Neuron (in vitro differentiated cells): Measurements from ENCODE around the gene RHOB.
"Not testable (repeated sequence)": the region's sequence is repeated elsewhere in the genome, so short reads cannot be mapped to it uniquely, and the experiment has no call there.

Source experiments
- H2AFZ ChIP-seq: one replicate; pipeline ENCODE4 v1.6.1; 2013; ENCODE audit warnings: low read depth, mild to moderate bottlenecking, inconsistent platforms, low read length, moderate library complexity
- H3K27me3 ChIP-seq: one replicate; pipeline ENCODE4 v1.6.1; 2013; ENCODE audit warnings: low read length; ENCODE audit not compliant: insufficient read depth
- H3K36me3 ChIP-seq: one replicate; pipeline ENCODE4 v1.6.1; 2013; ENCODE audit warnings: low read length; ENCODE audit not compliant: insufficient read depth
- H3K4me1 ChIP-seq: one replicate; pipeline ENCODE4 v1.6.1; 2013; ENCODE audit warnings: low read length; ENCODE audit not compliant: insufficient read depth
- H3K4me3 ChIP-seq: 2 replicates; pipeline ENCODE4 v1.5.1; 2013; ENCODE audit warnings: mild to moderate bottlenecking, low read length, moderate library complexity
- H3K9me3 ChIP-seq: one replicate; pipeline ENCODE4 v1.6.1; 2013; ENCODE audit warnings: low read length

RHOB gene

DNA sequence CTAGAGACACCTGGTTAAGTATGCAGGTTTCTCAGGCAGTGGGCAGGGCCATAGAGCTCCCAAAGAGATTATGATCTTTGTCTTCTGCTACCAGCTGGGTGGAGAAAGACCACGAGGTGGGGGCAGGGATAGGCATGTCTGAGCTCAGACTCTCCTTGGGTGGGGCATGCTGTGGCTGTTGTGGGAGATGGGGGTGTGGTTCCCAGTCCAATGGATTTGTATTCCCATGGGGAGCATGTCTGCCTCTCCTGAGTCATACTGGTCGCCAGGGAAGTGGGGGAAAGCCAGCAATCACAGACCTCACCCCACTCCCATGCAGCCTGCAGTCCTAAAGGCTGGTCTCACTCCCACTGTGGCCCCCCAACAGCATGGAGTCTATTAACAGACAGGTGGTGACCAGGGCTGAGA lies 31.4 kb upstream of the RHOB start:
- H3K4me3 ChIP-seq: no peak overlapping the region
- H3K9me3 ChIP-seq: no peaks in the 10 kb centered on the region
- H3K36me3 ChIP-seq: no peaks in the 10 kb centered on the region
- H2AFZ ChIP-seq: no peak overlapping the region
- H3K4me1 ChIP-seq: peaks cover 3% of the 10 kb centered on the region
- peaks cover 2% of the 10 kb centered on the region for H3K27me3 ChIP-seq

GRCh38 chr2:20416723-20417122 lies 30.2 kb upstream of the RHOB start:
- Histone ChIP-seq H2AFZ (no peak overlapping the region), H3K9me3 (no peaks in the 10 kb centered on the region), H3K27me3 (peaks cover 2% of the 10 kb centered on the region), H3K4me3 (no peak overlapping the region), H3K36me3 (no peaks in the 10 kb centered on the region), H3K4me1 (peaks cover 3% of the 10 kb centered on the region)

DNA sequence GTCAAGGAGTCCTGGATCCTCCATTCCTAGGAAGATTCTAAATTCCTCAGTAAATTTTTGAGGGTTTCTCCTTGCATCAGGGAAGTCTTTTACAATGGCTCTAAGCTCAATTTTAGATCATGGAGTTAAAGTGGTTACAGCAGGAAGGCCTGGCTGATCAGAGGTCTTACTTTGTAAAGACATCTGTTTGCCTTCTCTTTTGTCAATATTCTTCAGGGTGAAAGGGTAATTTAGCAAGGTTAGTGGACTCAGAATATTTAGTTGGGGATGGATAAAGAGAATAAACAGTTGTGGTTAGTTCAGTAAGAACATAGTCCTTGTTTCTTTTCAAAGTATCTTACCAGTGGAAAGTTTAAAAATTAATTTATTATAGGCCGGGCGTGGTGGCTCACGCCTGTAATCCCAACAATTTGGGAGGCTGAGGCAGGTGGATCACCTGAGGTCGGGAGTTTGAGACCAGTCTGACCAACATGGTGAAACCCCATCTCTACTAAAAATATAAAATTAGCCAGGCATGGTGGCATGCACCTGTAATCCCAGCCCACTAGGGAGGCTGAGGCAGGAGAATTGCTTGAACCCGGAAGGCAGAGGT lies 29.5 kb upstream of the RHOB start:
- H3K27me3 ChIP-seq, H3K36me3 ChIP-seq, H3K4me3 ChIP-seq, H2AFZ ChIP-seq, H3K9me3 ChIP-seq, H3K4me1 ChIP-seq: not testable (repeated sequence)

DNA sequence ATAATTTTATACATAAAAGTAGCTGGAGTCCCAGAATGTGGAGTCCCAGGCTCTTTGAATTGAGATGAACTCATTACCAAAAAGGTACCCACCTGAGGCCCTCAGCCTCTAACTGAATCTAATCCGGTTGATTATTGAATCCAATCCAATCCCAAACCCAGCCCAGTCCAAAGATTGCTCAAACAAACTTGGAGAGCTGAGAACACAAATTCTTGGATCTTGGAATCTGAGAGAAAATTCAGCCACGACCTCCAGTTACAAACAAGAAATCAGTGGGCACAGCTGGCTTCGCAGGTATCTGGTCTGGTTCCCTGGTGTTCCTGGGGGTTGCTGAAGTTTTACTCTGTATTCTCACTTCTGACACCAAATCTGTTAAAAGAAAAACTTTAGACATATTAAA lies 28.4 kb upstream of the RHOB start:
- Histone ChIP-seq H3K9me3 (no peaks in the 10 kb centered on the region), H3K4me3 (no peak overlapping the region), H3K36me3 (no peaks in the 10 kb centered on the region), H3K27me3 (peaks cover 10% of the 10 kb centered on the region), H2AFZ (no peak overlapping the region), H3K4me1 (peaks cover 3% of the 10 kb centered on the region)

DNA sequence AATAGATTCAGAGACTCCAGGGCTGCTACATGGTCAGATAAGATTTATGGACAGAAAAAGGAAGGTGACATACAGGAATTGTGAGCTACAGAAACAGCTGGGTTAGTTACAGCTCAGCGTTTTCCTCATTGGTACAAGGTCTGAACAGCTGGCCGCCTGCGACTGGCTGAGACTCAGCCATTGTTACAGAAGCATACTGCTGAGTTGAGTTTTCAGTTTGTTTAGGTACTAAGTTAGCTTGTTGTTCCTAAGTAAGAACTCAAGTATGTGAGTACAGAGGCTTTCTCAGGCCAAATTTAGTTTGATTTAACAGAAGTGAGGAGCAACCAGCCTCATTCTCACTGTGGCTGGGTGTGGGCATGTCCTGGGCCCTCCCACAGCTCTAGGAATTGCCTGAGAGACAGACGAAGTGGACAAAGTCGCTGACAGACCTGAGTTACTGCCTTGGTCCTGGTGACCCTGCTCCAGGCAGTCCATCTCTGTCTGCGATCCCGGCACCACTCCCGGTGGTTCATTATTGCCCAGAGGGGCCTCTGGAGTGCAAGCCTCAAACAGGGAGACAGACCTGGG lies 27.8 kb upstream of the RHOB start:
- Histone ChIP-seq H2AFZ (no peak overlapping the region), H3K4me3 (no peak overlapping the region), H3K27me3 (peaks cover 12% of the 10 kb centered on the region), H3K4me1 (peaks cover 3% of the 10 kb centered on the region), H3K36me3 (no peaks in the 10 kb centered on the region), H3K9me3 (no peaks in the 10 kb centered on the region)

GRCh38 chr2:20419752-20420151 lies 27.1 kb upstream of the RHOB start:
- H3K36me3 ChIP-seq: no peaks in the 10 kb centered on the region
- peaks cover 17% of the 10 kb centered on the region for H3K27me3 ChIP-seq
- no peak overlapping the region for H3K4me3 ChIP-seq
- peaks cover 3% of the 10 kb centered on the region for H3K4me1 ChIP-seq
- no peak overlapping the region for H2AFZ ChIP-seq
- H3K9me3 ChIP-seq: no peaks in the 10 kb centered on the region

DNA sequence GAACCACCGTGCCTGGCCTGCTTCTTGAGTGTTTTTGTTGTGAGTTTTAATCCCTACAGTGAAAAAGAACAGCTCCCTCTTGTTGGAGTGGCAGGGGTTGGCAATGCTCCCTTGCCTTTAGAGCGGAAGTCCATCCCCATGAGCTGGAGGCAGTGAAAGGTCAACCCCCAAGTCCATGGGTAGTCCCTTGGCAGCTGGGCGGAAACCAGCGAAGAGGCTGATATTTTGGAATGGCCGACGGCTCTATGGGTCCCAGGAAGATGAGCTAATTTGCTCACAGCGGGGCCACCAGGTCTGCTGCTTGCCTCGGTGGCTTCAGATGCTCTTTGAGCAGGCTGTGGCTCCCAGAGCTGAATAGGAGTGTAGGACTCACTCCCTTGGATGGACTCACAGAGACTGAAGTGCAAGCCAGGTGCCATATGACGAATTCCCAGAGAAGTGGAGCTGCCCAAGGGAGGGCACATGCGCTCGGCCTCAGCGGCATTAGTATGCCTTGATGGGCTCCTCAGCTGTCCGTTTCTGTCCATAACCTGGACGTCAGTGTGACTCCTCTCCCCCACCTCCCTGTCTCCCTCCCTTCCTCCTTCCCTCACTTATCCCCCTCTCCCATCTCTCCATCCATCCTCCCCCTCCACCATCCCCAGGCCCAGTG lies 25.4 kb upstream of the RHOB start:
- no peak overlapping the region for H3K4me3 ChIP-seq
- H2AFZ ChIP-seq: no peak overlapping the region
- H3K27me3 ChIP-seq: peaks cover 23% of the 10 kb centered on the region
- peaks cover 3% of the 10 kb centered on the region for H3K4me1 ChIP-seq
- H3K36me3 ChIP-seq: no peaks in the 10 kb centered on the region
- H3K9me3 ChIP-seq: no peaks in the 10 kb centered on the region

GRCh38 chr2:20421988-20422370 lies 24.9 kb upstream of the RHOB start:
- peaks cover 23% of the 10 kb centered on the region for H3K27me3 ChIP-seq
- peaks cover 3% of the 10 kb centered on the region for H3K4me1 ChIP-seq
- H3K36me3 ChIP-seq: no peaks in the 10 kb centered on the region
- H2AFZ ChIP-seq: no peak overlapping the region
- H3K9me3 ChIP-seq: no peaks in the 10 kb centered on the region
- H3K4me3 ChIP-seq: no peak overlapping the region

DNA sequence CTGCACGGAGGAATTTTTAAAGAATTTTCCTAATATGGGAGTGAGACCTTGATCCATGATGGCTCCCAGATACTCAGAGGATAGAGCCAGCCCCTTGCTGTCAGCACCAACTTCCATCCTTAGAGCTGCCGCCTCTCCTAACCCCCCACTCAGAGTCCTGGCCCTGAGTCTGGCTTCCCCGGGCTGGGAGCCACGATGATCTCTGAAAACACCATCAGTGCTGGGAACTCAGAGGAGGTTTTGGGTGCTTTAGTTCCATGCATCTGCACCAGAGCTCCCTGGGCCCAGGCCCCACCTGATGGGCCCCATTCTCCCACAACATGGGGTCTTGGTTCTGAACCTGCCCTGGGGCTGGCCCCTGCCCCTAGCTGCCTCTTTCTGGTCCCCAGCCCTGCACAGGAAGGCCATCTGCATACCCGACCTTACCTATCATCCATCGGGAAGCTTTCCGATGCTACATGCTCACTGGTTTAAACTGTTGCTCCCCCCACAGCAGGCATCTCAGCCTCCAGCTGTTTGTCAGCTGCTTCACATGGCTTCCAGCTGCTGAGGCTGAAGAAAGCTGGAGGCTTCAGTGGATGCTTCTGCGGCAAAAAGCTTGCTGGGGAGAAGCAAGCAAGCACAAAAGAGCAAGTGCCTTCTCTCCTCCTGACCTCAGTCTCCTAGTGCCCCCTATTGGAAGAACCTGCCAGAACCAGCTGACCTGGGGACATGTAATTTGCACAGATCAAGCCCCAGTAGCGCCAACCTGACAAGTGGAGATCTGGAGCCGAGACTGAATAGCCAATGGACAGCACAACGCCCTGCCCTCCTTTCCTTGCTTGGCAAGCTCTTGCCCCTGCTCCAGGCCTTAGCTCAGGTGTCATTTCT lies 24.2 kb upstream of the RHOB start:
- Histone ChIP-seq H3K27me3 (peaks cover 23% of the 10 kb centered on the region), H3K36me3 (no peaks in the 10 kb centered on the region), H3K9me3 (no peaks in the 10 kb centered on the region), H2AFZ (no peak overlapping the region), H3K4me3 (no peak overlapping the region), H3K4me1 (peaks cover 3% of the 10 kb centered on the region)

GRCh38 chr2:20423359-20423758 lies 23.5 kb upstream of the RHOB start:
- Histone ChIP-seq H3K9me3 (no peaks in the 10 kb centered on the region), H3K27me3 (peaks cover 28% of the 10 kb centered on the region), H3K36me3 (no peaks in the 10 kb centered on the region), H2AFZ (no peak overlapping the region), H3K4me1 (peaks cover 3% of the 10 kb centered on the region), H3K4me3 (no peak overlapping the region)

DNA sequence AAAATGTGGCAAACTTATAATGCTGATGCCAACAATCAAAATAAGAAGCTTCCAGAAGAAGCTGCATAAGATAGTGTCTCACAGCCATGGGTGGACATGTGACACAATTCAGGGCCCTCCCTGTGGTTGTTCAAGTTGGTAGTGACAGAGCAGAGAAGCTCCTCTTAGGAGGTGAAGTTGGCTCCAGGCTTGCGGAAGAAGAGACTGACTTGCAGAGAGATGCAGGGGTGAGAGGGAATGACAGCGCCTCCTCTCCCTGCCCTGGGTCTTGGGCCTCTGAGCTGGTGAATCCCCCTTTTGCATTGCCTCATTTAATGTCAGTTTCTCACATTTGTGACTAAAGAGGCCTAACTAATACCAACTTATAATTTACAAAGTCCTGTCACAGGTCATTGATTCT lies 23.0 kb upstream of the RHOB start:
- Histone ChIP-seq H3K4me1 (peaks cover 2% of the 10 kb centered on the region), H3K4me3 (no peak overlapping the region), H2AFZ (no peak overlapping the region), H3K9me3 (no peaks in the 10 kb centered on the region), H3K36me3 (no peaks in the 10 kb centered on the region), H3K27me3 (peaks cover 29% of the 10 kb centered on the region)

DNA sequence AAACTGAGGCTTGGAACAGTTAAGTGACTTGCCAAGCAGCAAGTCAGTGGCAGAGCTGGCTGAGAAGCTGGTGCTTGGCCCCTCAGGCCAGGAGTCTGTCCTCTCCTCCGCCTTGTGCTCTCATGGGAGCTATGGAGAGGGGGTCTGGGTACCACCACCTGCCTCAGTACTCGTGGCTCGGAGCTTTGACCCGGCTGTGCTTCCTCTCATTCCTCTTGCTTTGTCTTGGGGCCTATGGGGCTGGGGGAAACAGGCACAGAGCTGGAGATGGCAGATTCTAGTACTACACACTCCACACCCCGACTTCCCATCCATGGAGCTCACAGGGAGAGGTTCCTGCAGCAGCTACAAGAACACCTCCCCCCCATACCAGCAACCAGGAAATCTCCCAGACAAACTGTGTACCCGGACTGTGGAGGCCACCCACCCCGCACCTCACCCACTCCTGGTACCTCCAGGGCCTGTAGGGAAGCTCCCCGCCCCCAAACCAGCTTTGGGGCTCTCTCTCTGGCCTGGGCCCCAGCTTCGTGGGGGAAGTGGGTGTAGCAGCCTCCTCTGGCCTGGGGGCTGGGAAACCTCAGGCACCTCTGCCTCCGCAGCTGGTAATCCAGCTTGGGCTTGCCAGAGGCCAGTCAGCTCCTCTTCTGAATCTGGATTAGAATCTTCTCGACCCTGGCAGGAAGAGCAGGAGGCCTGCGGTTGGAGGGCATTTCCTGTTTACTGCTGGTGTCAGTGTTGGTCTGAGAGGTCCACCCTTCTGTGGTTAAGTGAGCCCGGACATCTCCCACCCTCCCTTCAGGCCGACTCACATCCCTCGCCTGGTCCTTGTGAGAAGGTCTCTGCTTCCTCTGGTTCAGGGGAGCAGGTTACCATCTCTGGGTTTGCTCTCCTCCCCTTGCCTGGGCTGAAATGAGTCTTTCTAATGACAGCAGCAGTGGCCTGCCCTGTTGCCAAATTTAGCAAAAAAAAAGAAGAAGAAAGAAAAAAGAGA lies 22.3 kb upstream of the RHOB start:
- Histone ChIP-seq H3K36me3 (no peaks in the 10 kb centered on the region), H3K4me1 (no peaks in the 10 kb centered on the region), H3K27me3 (peaks cover 26% of the 10 kb centered on the region), H3K4me3 (no peak overlapping the region), H2AFZ (no peak overlapping the region), H3K9me3 (no peaks in the 10 kb centered on the region)
